Measurements from ENCODE around the gene HNRNPAB.

DNA sequence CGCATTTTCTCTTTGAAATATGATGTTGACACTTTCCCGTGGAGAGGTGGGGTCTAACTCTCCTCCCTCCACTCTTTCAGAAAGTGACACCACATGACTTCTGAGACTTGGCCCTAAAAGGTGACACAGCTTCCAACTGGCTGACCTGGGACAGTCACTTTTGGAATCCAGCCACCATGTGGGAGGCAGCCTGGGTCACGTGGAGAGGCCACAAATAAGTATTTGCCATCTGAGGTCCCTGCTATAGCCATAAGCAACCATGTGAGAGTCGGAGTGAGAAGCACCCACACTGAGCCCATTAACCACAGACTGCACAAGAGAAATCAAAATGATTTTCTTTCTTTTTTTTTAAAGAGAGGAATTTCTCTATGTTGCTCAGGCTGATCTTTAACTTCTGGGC is 32.3 kb downstream of the HNRNPAB start:
- TF ChIP-seq CTCF (IDR thresholded peaks at IDR 0.05) (no peak), POLR2A (IDR thresholded peaks at IDR 0.05) (no peak)
